Prostate gland (tissue), 2 donors: ENCODE measurements around the gene ZNF700. TPM values are rescaled to one million over a fixed set of nuclear protein-coding genes. Genes with fewer than 3 reads are reported as not detected.
"Not testable (repeated sequence)": the region's sequence is repeated elsewhere in the genome, so short reads cannot be mapped to it uniquely, and the experiment has no call there.

Experiments used
- DNase-seq: peaks from one replicate; pipeline ENCODE4 v3.0.0-alpha.2; 2019; ENCODE audit warnings: low spot score
- H3K27ac ChIP-seq, 2 donors: fragments of 200-600 bp; sonication (generic); 2 replicates each; pipeline ENCODE4 v1.5.1; 2017 to 2019
- H3K27me3 ChIP-seq: fragments of 200-600 bp; sonication (generic); replicated peaks from 2 replicates; pipeline ENCODE4 v1.5.1; 2019; ENCODE audit not compliant: insufficient read depth
- H3K36me3 ChIP-seq, 2 donors: fragments of 200-600 bp; sonication (generic); 1 replicate in 1 of 2; 2 replicates in 1 of 2; pipeline versions ENCODE4 v1.5.1 to v1.8.1; 2017 to 2019
- H3K4me1 ChIP-seq: fragments of 200-600 bp; sonication (generic); replicated peaks from 2 replicates; pipeline ENCODE4 v1.5.1; 2019
- H3K4me3 ChIP-seq, 2 donors: fragments of 200-600 bp; sonication (generic); 2 replicates each; pipeline ENCODE4 v1.5.1; 2017 to 2019
- H3K9me3 ChIP-seq: fragments of 200-600 bp; sonication (generic); 2 replicates; pipeline ENCODE4 v1.5.1; 2017
- POLR2A ChIP-seq: fragments of 450-650 bp; IDR thresholded peaks from one replicate; pipeline ENCODE4 v1.6.1; 2016; ENCODE audit warnings: antibody characterized with exemption, mild to moderate bottlenecking
- POLR2AphosphoS5 ChIP-seq: sonication (generic); formaldehyde crosslinking; IDR thresholded peaks from one replicate; pipeline ENCODE4 v1.6.1; 2017; ENCODE audit warnings: antibody characterized with exemption
- WGBS: methylation state at CpG from one replicate; pipeline ENCODE4 v1.1.5; 2018; 5-methylcytosine and 5-hydroxymethylcytosine counted together
- intact Hi-C: fragments of 100-400 bp; cut with DNase I; formaldehyde crosslinking; loops from one replicate; pipeline ENCODE4 v1.14.2; 2022
- total RNA-seq, 2 donors: library from RNA; depleted of rRNA; stranded (reverse); fragments of >200 nt; gene quantifications; one replicate each; pipeline ENCODE4 v1.1.0, GENCODE V29; 2016
- TF ChIP-seq, protein P1 (sequence below), 4 experiments: fragments of 200-600 bp in 2 of 4; fragments of 450-650 bp in 2 of 4; sonication (generic) in 2 of 4; IDR thresholded peaks; 1 replicate in 3 of 4; 2 replicates in 1 of 4; pipeline ENCODE4 v1.5.1; 2016 to 2019; ENCODE audit warnings: antibody characterized with exemption in 4 of 4, mild to moderate bottlenecking in 2 of 4, moderate library complexity in 2 of 4

Gene ZNF700
- total RNA-seq, 2 donors from 2014 or later: 16.8 to 18.0 TPM

DNA sequence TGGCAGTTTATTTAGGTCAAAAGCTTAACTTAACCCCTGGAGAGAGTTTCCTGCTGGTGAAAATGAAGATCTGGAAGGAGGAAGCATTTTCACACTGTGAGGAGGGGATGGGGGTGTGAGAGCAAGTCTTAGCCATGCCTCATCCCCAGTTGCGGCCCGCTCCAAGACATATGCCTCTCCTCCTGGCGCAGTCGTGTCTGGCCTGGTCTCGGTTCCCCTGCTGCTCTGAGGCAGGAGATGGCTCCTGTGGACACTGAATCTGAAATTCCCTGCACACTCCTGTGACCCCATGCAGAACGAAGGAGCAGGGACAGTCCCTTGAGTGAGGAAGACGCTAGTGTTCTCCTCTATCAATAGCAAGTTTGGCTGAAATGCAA lies 37.7 kb upstream of the ZNF700 start:
- WGBS: 24% methylated on average over 7 of the region's 7 CpGs
- Histone ChIP-seq H3K27me3 (no peaks in the 10 kb centered on the region), H3K27ac (peak overlapping the region; percentile 92 to 96), H3K4me1 (no peaks in the 10 kb centered on the region), H3K36me3 (no peaks in the 10 kb centered on the region), H3K9me3 (no peaks in the 10 kb centered on the region), H3K4me3 (peak overlapping the region; percentile 57 to 75)
- DNase-seq: no peak
- TF ChIP-seq POLR2A: no peak
- TF ChIP-seq, protein P1, sequence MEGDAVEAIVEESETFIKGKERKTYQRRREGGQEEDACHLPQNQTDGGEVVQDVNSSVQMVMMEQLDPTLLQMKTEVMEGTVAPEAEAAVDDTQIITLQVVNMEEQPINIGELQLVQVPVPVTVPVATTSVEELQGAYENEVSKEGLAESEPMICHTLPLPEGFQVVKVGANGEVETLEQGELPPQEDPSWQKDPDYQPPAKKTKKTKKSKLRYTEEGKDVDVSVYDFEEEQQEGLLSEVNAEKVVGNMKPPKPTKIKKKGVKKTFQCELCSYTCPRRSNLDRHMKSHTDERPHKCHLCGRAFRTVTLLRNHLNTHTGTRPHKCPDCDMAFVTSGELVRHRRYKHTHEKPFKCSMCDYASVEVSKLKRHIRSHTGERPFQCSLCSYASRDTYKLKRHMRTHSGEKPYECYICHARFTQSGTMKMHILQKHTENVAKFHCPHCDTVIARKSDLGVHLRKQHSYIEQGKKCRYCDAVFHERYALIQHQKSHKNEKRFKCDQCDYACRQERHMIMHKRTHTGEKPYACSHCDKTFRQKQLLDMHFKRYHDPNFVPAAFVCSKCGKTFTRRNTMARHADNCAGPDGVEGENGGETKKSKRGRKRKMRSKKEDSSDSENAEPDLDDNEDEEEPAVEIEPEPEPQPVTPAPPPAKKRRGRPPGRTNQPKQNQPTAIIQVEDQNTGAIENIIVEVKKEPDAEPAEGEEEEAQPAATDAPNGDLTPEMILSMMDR (IDR thresholded peaks at IDR 0.05): no peak
- TF ChIP-seq POLR2AphosphoS5: no peak
- intact Hi-C loops: loop anchor here (2.0 to 10.0 kb wide), 2 partner anchors 102 to 178 kb away; partner anchors contain the start of gene ZNF844

GRCh38 chr19:11887611-11888531 lies 37.0 kb upstream of the ZNF700 start, which contains the start of gene ZNF69:
Gene ZNF69, plus strand, starts transcription at chr19:11887782. Its CDS starts 142 bp downstream, at chr19:11887924.
- Histone ChIP-seq H3K36me3 (no peaks in the 10 kb centered on the region), H3K4me3 (peak within 1 kb of the TSS; percentile 57 to 75), H3K27ac (peak within 1 kb of the TSS; percentile 92 to 96), H3K9me3 (no peaks in the 10 kb centered on the region), H3K4me1 (no peaks in the 10 kb centered on the region), H3K27me3 (no peaks in the 10 kb centered on the region)
- TF ChIP-seq POLR2A (peak; percentile 53), POLR2AphosphoS5 (peak; percentile 82)
- TF ChIP-seq, protein P1 (IDR thresholded peaks at IDR 0.05): peak in 3 of 4 experiments; percentile 26 to 42 (median 33)
- intact Hi-C loops: loop anchor here (2.0 to 10.0 kb wide), 2 partner anchors 101 to 177 kb away; partner anchors contain the start of gene ZNF844
- peak; percentile 91 for DNase-seq
- WGBS: under 1% methylated on average over 51 of the region's 56 CpGs

DNA sequence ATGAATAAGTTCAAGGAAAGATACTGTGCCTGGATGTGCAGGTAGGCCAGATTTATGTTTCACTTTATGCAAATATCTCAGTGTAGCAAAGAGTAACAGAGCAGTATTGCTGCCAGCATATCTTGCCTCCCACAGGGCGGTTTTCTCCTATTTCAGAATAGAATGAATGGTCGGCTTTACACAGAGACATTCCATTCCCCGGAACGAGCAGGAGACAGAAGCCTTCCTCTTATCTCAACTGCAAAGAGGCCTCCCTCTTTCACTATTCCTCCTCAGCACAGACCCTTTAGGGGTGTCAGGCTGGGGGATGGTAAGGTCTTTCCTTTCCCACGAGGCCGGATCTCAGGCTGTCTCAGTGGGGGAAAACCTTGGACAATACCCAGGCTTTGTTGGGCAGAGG lies 35.0 kb upstream of the ZNF700 start:
- not testable (repeated sequence) for H3K36me3 ChIP-seq, H3K27me3 ChIP-seq, DNase-seq, H3K4me3 ChIP-seq, H3K4me1 ChIP-seq, H3K9me3 ChIP-seq
- intact Hi-C loops: loop anchor here (10.0 kb wide), 1 partner anchor 175 kb away; the partner anchor contains the start of gene ZNF844
- H3K27ac ChIP-seq: peak overlapping the region in 1 of 2 donors; percentile 96
- WGBS: 53% methylated on average over 6 of the region's 6 CpGs

GRCh38 chr19:11890634-11891033 lies 34.3 kb upstream of the ZNF700 start:
- 53% methylated on average over 5 of the region's 5 CpGs for WGBS
- intact Hi-C loops: no loop called here
- DNase-seq: no peak
- H3K36me3 ChIP-seq: no peaks in the 10 kb centered on the region
- H3K9me3 ChIP-seq: no peaks in the 10 kb centered on the region
- H3K27me3 ChIP-seq: no peaks in the 10 kb centered on the region
- TF ChIP-seq POLR2AphosphoS5 (no peak), POLR2A (no peak)
- TF ChIP-seq, protein P1 (IDR thresholded peaks at IDR 0.05): no peak
- H3K27ac ChIP-seq: peak overlapping the region in 1 of 2 donors; percentile 96
- H3K4me1 ChIP-seq: no peaks in the 10 kb centered on the region
- no peak overlapping the region for H3K4me3 ChIP-seq

DNA sequence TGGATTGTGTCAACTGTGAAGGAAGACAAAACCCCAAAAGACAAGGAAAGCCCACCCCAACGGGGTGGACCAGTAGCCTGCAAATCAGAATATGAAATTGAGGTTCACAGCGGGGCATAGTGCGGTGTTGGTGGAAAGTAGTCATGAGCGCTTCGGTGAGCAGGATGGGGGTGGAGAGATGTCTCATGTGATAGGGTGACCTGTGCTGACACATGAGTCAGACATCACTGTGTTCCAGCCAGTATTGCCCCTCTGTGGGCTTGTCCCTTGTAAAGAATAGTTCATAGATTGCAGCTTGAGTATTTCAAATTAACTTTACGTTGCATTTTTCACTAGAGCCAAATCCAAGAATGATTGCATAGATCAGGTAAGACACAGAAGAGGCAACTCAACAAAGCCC lies 30.1 kb upstream of the ZNF700 start:
- Histone ChIP-seq H3K9me3 (no peaks in the 10 kb centered on the region), H3K36me3 (no peaks in the 10 kb centered on the region), H3K27ac (no peak overlapping the region), H3K27me3 (no peaks in the 10 kb centered on the region), H3K4me3 (no peak overlapping the region), H3K4me1 (no peaks in the 10 kb centered on the region)
- DNase-seq: no peak
- 92% methylated on average over 6 of the region's 6 CpGs for WGBS
- no peak for TF ChIP-seq POLR2AphosphoS5
- TF ChIP-seq, protein P1 (IDR thresholded peaks at IDR 0.05): no peak
- TF ChIP-seq POLR2A: no peak
- intact Hi-C loops: no loop called here
